Activated B cell treated with CpG ODN at 0.5 μM for 24 hours (primary cell): ENCODE results near the gene NDUFB10. TPM values are rescaled to one million over a fixed set of nuclear protein-coding genes. Genes with fewer than 3 reads are reported as not detected.
"Not testable (repeated sequence)": the region's sequence is repeated elsewhere in the genome, so short reads cannot be mapped to it uniquely, and the experiment has no call there.

ENCODE experiments used
- ATAC-seq: fragments of 200-7000 bp; cut with Tn5 transposase; one replicate; pipeline ENCODE4 v1.10.0; 2021; ENCODE audit warnings: low read depth, mild to moderate bottlenecking, moderate library complexity
- CTCF ChIA-PET: fragments of 350-600 bp; sonication (Branson Sonifier 250); formaldehyde crosslinking; loops from one replicate; lab custom pipeline; 2021; ENCODE audit warnings: antibody characterized with exemption; lab: Charles Lee
- POLR2A ChIA-PET: fragments of 350-600 bp; sonication (Branson Sonifier 250); formaldehyde crosslinking; loops from one replicate; lab custom pipeline; 2021; ENCODE audit warnings: antibody characterized with exemption; lab: Charles Lee
- DNase-seq: peaks from one replicate; pipeline ENCODE4 v3.0.0; 2022
- H3K27ac Mint-ChIP-seq: one replicate; pipeline ENCODE4 v1.8.0; 2020; ENCODE audit warnings: mixed read lengths
- H3K27me3 Mint-ChIP-seq: one replicate; pipeline ENCODE4 v1.8.0; 2021; ENCODE audit warnings: mixed read lengths
- H3K36me3 Mint-ChIP-seq: one replicate; pipeline ENCODE4 v1.8.0; 2021; ENCODE audit warnings: low read depth, mixed read lengths
- H3K4me1 Mint-ChIP-seq: one replicate; pipeline ENCODE4 v1.8.0; 2021; ENCODE audit warnings: mixed read lengths
- H3K4me3 Mint-ChIP-seq: one replicate; pipeline ENCODE4 v1.8.0; 2020; ENCODE audit warnings: mild to moderate bottlenecking, mixed read lengths
- H3K9me3 Mint-ChIP-seq: one replicate; pipeline ENCODE4 v1.8.0; 2020; ENCODE audit warnings: mixed read lengths
- intact Hi-C: fragments of 100-400 bp; cut with micrococcal nuclease; formaldehyde crosslinking; loops from one replicate; pipeline ENCODE4 v1.15.1; 2024
- total RNA-seq: library from RNA; stranded (reverse); gene quantifications from 2 replicates; pipeline ENCODE4 v1.2.3, GENCODE V29; 2022
- TF ChIP-seq, protein P1 (sequence below): fragments of 200-600 bp; IDR thresholded peaks from one replicate; pipeline ENCODE4 v1.8.0; 2022; ENCODE audit warnings: antibody characterized with exemption, mild to moderate bottlenecking

Gene NDUFB10
- total RNA-seq, 1 donor from 2014 or later = 77.4 TPM

DNA sequence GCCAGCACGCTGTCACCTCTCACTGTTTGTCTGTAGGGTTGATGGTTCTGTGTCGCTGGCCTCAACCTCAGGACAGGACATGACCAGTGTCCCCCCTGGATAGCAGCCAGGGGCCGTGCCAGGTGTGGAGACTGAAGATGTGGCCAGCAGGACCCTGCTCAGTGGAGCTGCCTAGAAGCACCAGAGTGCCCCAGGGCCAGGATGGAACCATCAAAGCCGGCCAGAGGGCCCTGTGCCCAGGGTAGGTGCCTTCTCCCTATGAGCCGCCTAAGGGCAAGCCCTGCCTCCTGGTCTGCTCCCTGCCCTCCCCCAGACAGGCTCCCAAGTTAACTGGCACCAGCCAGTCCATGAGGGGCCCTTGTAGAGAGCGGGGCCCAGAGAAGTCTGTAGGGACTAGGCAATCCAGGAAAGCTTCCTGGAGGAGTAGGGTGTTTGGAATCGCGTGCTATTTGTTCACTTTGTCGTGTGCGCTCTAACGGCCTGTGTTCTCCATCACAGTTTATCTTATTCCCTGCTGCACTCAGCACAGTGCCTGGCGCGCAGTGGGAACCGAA lies 546 bp upstream of the NDUFB10 start:
- POLR2A ChIA-PET = interaction anchor here (2.3 to 9.7 kb wide), 4 partner anchors 13 to 196 kb away, joined by 13 to 351 read pairs (median 38); partner anchors contain the start of genes GFER, MSRB1, NOXO1 and SYNGR3
- peaks cover 35% of the 10 kb centered on the region for H3K36me3 Mint-ChIP-seq
- ATAC-seq (peak; percentile 1), DNase-seq (no peak)
- no peaks in the 10 kb centered on the region for H3K27me3 Mint-ChIP-seq
- H3K4me3 Mint-ChIP-seq = peak overlapping the region; percentile 67
- intact Hi-C loops = loop anchor here (1.0 kb wide), 3 partner anchors 15 to 182 kb away; partner anchors contain the start of genes MSRB1, NTHL1 and TSC2
- no peak overlapping the region for H3K27ac Mint-ChIP-seq
- H3K4me1 Mint-ChIP-seq = peaks cover 44% of the 10 kb centered on the region
- CTCF ChIA-PET = no interaction called here
- TF ChIP-seq, protein P1, sequence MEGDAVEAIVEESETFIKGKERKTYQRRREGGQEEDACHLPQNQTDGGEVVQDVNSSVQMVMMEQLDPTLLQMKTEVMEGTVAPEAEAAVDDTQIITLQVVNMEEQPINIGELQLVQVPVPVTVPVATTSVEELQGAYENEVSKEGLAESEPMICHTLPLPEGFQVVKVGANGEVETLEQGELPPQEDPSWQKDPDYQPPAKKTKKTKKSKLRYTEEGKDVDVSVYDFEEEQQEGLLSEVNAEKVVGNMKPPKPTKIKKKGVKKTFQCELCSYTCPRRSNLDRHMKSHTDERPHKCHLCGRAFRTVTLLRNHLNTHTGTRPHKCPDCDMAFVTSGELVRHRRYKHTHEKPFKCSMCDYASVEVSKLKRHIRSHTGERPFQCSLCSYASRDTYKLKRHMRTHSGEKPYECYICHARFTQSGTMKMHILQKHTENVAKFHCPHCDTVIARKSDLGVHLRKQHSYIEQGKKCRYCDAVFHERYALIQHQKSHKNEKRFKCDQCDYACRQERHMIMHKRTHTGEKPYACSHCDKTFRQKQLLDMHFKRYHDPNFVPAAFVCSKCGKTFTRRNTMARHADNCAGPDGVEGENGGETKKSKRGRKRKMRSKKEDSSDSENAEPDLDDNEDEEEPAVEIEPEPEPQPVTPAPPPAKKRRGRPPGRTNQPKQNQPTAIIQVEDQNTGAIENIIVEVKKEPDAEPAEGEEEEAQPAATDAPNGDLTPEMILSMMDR = no peak
- H3K9me3 Mint-ChIP-seq = no peaks in the 10 kb centered on the region

DNA sequence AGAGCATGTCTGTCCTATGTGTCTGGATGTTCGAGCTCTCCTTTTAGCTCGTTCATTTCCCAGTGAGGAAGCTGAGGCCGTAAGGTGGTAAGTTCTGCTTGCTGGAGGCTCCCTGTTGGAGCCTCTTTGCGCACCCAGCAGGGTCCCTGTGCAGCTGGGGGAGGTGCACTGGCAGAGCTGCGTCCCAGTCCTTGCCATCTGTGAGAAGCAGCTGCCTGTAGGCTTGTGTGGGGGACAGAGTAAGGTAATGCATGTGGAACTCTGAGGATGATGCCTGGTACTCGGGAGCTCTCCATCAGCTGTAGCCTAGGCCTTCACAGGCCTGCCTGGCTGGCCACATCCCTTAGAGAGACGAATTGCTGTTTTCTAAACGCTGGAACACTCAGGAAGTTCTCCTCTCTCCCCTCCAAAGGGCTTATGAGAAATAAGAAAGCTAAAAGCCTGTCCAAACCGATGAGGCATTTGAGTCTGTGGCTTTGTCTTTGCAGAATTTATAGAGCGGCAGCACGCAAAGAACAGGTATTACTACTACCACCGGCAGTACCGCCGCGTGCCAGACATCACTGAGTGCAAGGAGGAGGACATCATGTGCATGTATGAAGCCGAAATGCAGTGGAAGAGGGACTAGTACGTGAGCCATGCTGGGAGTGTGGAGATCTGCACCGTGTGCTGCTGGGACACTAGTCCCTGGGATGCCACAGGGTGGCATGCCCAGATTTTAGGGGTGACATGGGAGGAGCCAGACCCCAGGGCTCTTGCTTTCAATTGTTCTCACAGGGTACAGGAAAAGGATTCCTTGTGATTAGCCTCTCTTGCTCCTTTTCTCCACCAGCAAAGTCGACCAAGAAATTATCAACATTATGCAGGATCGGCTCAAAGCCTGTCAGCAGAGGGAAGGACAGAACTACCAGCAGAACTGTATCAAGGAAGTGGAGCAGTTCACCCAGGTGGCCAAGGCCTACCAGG lies 1.6 kb downstream of the NDUFB10 start:
- Mint-ChIP-seq H3K9me3 (no peaks in the 10 kb centered on the region), H3K27me3 (no peaks in the 10 kb centered on the region), H3K4me3 (peak overlapping the region; percentile 91), H3K27ac (peak overlapping the region; percentile 86), H3K36me3 (peaks cover 45% of the 10 kb centered on the region), H3K4me1 (peaks cover 55% of the 10 kb centered on the region)
- intact Hi-C loops = loop anchor here (5.0 to 10.0 kb wide), 2 partner anchors 306 to 1194 kb away; partner anchors contain the start of gene RNPS1
- ChIA-PET CTCF (no interaction called here), POLR2A (interaction anchor here (0.5 to 9.7 kb wide), 13 partner anchors 8 to 1198 kb away, joined by 3 to 351 read pairs (median 5); partner anchors contain the start of genes ECI1, GFER, MSRB1 and NOXO1)
- ATAC-seq (no peak), DNase-seq (peak; percentile 25)
- TF ChIP-seq, protein P1 = no peak

DNA sequence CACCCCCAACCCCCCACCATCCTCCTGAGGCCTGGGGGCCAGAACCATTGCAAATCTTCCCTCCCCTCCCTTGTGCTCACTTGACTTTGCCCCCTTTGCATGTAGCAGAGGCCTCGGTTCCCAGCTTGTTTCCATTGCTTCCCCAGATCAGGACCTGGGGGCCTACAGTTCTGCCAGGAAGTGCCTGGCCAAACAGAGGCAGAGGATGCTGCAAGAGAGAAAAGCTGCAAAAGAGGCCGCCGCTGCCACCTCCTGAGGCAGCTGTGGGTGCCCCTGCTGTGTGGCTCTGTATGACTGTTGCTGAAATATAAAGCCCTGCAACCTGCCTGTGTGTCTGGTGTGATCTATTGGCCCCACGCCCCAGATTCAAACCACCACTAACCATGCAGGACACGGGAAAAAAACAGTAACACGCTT lies 2.3 kb downstream of the NDUFB10 start:
- peaks cover 55% of the 10 kb centered on the region for H3K4me1 Mint-ChIP-seq
- TF ChIP-seq, protein P1 = no peak
- H3K4me3 Mint-ChIP-seq = peak overlapping the region; percentile 48
- no peaks in the 10 kb centered on the region for H3K9me3 Mint-ChIP-seq
- no peaks in the 10 kb centered on the region for H3K27me3 Mint-ChIP-seq
- H3K27ac Mint-ChIP-seq = no peak overlapping the region
- peaks cover 45% of the 10 kb centered on the region for H3K36me3 Mint-ChIP-seq
- ATAC-seq = no peak
- intact Hi-C loops = loop anchor here (5.0 to 10.0 kb wide), 2 partner anchors 306 to 1193 kb away; partner anchors contain the start of gene RNPS1
- POLR2A ChIA-PET = interaction anchor here (0.6 to 9.7 kb wide), 6 partner anchors 10 to 1560 kb away, joined by 3 to 351 read pairs (median 4); partner anchors contain the start of genes DECR2, GFER, MSRB1 and NOXO1
- CTCF ChIA-PET = no interaction called here
- DNase-seq = no peak

DNA sequence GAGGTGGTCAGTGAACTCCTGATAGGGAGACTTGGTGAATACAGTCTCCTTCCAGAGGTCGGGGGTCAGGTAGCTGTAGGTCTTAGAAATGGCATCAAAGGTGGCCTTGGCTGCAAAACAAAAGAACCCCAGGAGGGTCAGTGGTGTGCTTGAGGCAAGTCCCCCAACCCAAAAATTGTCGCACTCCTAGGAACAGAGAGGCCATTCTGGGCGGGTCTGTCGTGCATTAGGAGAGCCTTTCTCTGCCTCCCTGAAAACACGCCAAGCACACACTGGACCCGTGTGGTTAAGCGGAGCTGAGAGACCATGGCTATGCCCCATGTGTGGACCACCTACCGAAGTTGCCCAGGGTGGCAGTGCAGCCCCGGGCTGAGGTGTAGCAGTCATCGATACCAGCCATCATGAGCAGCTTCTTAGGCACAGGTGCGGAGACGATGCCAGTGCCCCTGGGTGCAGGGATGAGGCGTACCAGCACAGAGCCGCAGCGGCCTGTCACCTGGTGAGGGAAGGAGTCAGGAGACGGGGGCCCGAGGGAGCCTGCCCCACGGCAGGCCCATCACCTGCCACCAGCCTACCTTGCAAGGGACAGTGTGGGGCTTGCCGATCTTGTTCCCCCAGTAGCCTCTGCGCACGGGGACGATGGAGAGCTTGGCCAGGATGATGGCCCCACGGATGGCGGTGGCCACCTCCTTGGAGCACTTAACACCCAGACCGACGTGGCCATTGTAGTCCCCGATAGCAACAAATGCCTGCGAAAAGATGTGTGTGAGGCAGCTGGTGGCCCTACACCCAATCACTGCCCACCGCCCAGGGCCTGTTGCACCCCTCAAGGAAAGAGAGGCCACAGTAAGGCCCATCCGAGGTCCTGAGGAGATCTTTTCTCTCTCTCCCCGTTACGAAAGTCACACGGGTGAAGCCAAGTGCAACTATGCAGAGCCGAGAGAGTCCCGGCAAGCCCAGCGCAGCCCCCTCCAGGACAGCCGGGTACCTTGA lies 3.1 kb downstream of the NDUFB10 start:
- intact Hi-C loops = loop anchor here (5.0 to 10.0 kb wide), 2 partner anchors 305 to 1192 kb away; partner anchors contain the start of gene RNPS1
- POLR2A ChIA-PET = interaction anchor here (0.6 to 9.7 kb wide), 6 partner anchors 9 to 1561 kb away, joined by 3 to 351 read pairs (median 4); partner anchors contain the start of genes DECR2, GFER, MSRB1 and NOXO1

More for the DNA sequence above, 3.1 kb downstream of the NDUFB10 start:
- peak overlapping the region; percentile 92 for H3K4me3 Mint-ChIP-seq
- H3K27me3 Mint-ChIP-seq, DNase-seq, H3K9me3 Mint-ChIP-seq, CTCF ChIA-PET, ATAC-seq: not testable (repeated sequence)
- H3K27ac Mint-ChIP-seq = peak overlapping the region; percentile 90
- peaks cover 45% of the 10 kb centered on the region for H3K36me3 Mint-ChIP-seq
- peaks cover 55% of the 10 kb centered on the region for H3K4me1 Mint-ChIP-seq
